Bronchial epithelial cell (primary cell): ENCODE data around the gene OLIG1. TPM values are rescaled to one million over a fixed set of nuclear protein-coding genes. Genes with fewer than 3 reads are reported as not detected.
A peak's percentile ranks its signal among the peaks of the same experiment; 100 is the strongest.

Experiments
- DNase-seq: peaks from one replicate; pipeline ENCODE4 v3.0.0-alpha.2; 2010; ENCODE audit warnings: low read depth
- FAIRE-seq: peaks from 2 replicates; lab custom pipeline; 2011; peaks lifted over from hg19 to GRCh38; lab: Jason Lieb, UNC
- H3K27me3 ChIP-seq: 2 replicates; pipeline ENCODE4 v1.5.1; 2011; ENCODE audit warnings: low read length; ENCODE audit not compliant: control insufficient read depth, insufficient read depth
- H3K36me3 ChIP-seq: 2 replicates; pipeline ENCODE4 v1.5.1; 2011; ENCODE audit warnings: low read length; ENCODE audit not compliant: control insufficient read depth, insufficient read depth
- H3K4me3 ChIP-seq: 2 replicates; pipeline ENCODE4 v1.5.1; 2011; ENCODE audit warnings: mild to moderate bottlenecking, low read depth, low read length, control low read depth
- total RNA-seq: library from RNA; depleted of rRNA; stranded (reverse); fragments of >200 nt; gene quantifications from 2 replicates; pipeline ENCODE4 v1.2.1, GENCODE V29; 2014
- TF ChIP-seq, protein P1 (sequence below): IDR thresholded peaks from 2 replicates; pipeline ENCODE4 v1.5.1; 2011; ENCODE audit warnings: mild to moderate bottlenecking, moderate library complexity, low read length, control low read depth, inconsistent platforms; ENCODE audit not compliant: insufficient read depth, severe bottlenecking

OLIG1 gene
- total RNA-seq, 1 donor from 2014 or later: not detected

DNA sequence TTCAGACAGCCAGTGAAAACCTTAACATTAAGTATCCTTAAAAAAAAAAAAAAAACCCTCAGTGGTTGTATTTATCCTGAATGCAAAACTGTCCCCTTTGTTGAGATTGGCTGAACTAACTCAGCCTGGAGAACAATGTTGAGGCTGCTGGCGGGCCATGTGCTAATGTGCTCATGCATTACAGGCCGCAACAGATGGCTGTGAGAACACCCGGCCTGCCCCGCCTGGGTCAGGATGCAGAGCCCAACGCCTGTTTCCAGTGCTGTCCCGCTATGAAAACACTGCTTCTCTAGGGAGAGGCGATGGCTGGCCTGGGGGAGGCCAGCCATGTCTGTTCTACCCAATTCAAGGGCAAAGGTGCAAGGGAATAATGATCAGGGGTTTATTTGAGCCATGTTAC is 30.4 kb upstream of the OLIG1 start:
- DNase-seq: no peak
- Histone ChIP-seq H3K36me3 (no peaks in the 10 kb centered on the region), H3K4me3 (no peak overlapping the region), H3K27me3 (peaks cover 6% of the 10 kb centered on the region)
- TF ChIP-seq, protein P1, sequence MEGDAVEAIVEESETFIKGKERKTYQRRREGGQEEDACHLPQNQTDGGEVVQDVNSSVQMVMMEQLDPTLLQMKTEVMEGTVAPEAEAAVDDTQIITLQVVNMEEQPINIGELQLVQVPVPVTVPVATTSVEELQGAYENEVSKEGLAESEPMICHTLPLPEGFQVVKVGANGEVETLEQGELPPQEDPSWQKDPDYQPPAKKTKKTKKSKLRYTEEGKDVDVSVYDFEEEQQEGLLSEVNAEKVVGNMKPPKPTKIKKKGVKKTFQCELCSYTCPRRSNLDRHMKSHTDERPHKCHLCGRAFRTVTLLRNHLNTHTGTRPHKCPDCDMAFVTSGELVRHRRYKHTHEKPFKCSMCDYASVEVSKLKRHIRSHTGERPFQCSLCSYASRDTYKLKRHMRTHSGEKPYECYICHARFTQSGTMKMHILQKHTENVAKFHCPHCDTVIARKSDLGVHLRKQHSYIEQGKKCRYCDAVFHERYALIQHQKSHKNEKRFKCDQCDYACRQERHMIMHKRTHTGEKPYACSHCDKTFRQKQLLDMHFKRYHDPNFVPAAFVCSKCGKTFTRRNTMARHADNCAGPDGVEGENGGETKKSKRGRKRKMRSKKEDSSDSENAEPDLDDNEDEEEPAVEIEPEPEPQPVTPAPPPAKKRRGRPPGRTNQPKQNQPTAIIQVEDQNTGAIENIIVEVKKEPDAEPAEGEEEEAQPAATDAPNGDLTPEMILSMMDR: no peak
- FAIRE-seq: no peak

DNA sequence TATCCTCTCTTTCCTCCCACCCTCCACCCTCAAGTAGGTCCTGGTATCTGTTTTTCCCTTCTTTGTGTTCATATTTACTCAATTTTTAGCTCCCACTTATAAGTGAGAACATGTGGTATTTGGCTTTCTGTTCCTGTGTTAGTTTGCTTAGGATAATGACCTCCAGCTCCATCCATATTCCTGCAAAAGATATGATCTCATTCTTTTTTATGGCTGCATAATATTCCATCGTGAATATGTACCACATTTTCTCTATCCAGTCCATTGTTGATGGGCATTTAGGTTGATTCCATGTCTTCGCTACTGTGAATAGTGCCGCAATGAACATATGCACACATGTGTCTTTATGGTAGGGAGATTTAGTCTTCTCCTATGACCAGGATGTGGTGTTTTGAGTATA is 29.7 kb upstream of the OLIG1 start:
- DNase-seq: no peak
- H3K36me3 ChIP-seq: no peaks in the 10 kb centered on the region
- FAIRE-seq: no peak
- TF ChIP-seq, protein P1: no peak
- H3K4me3 ChIP-seq: no peak overlapping the region
- H3K27me3 ChIP-seq: peaks cover 2% of the 10 kb centered on the region

DNA sequence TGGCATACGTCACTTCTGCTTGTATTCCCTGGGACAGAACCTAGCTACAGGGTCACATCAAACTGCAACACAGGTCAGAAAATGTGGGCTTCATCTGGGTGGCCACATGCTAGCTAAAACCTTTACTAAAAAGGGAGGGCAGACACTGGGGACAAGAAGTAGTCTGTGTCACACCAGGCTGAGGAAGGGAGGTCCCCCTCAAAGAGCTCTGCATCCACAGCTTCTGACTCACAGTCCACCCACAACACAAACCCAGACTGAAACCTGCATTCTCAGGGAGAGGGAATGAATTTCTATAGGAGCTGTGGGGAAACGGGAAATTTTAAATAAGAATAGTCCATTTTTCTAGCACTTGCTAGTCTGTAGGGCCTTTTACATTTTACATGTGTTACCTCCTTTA is 28.0 kb upstream of the OLIG1 start:
- FAIRE-seq: no peak
- TF ChIP-seq, protein P1: no peak
- no peak for DNase-seq
- Histone ChIP-seq H3K4me3 (no peak overlapping the region), H3K27me3 (no peaks in the 10 kb centered on the region), H3K36me3 (no peaks in the 10 kb centered on the region)

DNA sequence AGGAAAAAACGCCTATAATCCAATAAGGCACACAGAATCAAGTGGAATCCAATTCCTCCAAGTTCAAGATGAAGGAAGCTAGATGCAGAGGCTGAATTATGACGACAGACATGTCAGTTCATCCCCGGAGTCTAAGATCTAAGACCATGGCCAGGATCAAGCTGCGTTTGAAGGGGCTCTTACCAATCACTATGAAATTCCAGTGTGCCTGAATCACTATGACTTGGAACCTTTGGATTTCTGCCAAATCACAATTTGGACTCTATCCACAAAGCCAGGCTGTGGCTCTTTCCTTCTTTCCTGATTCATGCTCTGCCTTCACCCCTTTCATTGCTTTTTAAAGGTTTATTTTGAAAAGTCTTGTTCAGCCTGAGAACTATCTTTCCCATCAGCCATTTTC is 27.1 kb upstream of the OLIG1 start:
- no peak for FAIRE-seq
- Histone ChIP-seq H3K27me3 (no peaks in the 10 kb centered on the region), H3K36me3 (no peaks in the 10 kb centered on the region), H3K4me3 (no peak overlapping the region)
- DNase-seq: peak; percentile 82
- TF ChIP-seq, protein P1: no peak

DNA sequence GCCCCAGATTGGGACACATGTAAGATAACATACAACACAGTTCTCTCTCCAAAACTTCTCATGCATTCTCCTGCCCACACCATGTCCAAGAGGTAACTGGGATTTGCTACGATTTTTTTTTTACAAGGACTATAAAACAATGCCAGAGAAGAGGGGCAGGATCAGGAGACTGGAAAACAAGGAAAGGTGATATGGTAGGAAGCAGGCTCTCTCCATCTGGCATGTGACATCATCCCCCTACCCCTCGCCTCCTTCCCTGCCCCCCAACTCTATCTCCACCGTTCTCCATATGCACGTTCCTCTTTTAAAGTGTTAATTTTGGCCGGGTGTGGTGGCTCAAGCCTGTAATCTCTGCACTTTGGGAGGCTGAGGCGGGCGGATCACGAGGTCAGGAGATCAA is 23.5 kb upstream of the OLIG1 start:
- FAIRE-seq (no peak), DNase-seq (no peak)
- Histone ChIP-seq H3K36me3 (no peaks in the 10 kb centered on the region), H3K4me3 (no peak overlapping the region), H3K27me3 (no peaks in the 10 kb centered on the region)
- TF ChIP-seq, protein P1: no peak

DNA sequence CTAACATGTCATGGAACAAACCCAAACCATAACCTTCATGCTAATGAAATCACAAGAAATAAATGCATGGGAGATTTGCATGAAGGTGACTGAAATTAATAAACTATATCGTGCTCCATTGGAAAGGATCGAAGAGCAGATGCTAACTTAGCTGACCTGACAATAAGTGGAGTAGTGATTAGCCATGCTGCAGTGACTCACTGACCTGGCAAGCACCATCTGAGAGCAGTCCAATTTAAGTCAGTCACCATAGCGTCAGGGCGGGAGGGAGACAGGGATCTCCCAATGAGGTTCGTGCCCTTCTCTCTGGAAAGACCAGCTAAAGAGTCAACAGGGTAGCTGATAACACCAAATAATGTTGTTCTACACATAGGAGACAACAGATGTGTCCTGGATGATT is 22.7 kb upstream of the OLIG1 start:
- TF ChIP-seq, protein P1: no peak
- FAIRE-seq: no peak
- no peaks in the 10 kb centered on the region for H3K36me3 ChIP-seq
- no peak overlapping the region for H3K4me3 ChIP-seq
- H3K27me3 ChIP-seq: no peaks in the 10 kb centered on the region
- peak; percentile 50 for DNase-seq
